Motor neuron (in vitro differentiated cells): ENCODE results near the gene PDZK1IP1. TPM values are rescaled to one million over a fixed set of nuclear protein-coding genes. Genes with fewer than 3 reads are reported as not detected.
A peak's percentile ranks its signal among the peaks of the same experiment; 100 is the strongest.

Experiments used
- ATAC-seq, 8 experiments: fragments of 200-7000 bp; cut with Tn5 transposase; replicated peaks in 6 of 8; 2 replicates each; pipeline ENCODE4 v1.8.0; 2021; ENCODE audit warnings: mild to moderate bottlenecking in 8 of 8, moderate library complexity in 8 of 8
- H3K27ac ChIP-seq, 2 donors: fragments of 250-450 bp; sonication (Bioruptor Pico); 2 replicates each; pipeline ENCODE4 v1.9.0; 2021; ENCODE audit warnings: antibody characterized with exemption in 2 of 2, mild to moderate bottlenecking in 2 of 2, moderate library complexity in 1 of 2
- H3K4me1 ChIP-seq, 2 donors: fragments of 250-450 bp; sonication (Bioruptor Pico); replicated peaks in 1 of 2; 2 replicates each; pipeline ENCODE4 v1.6.1; 2021; ENCODE audit warnings: antibody characterized with exemption in 2 of 2, mild to moderate bottlenecking in 2 of 2, moderate library complexity in 1 of 2
- H3K4me3 ChIP-seq, 5 donors: fragments of 250-450 bp; sonication (Bioruptor Pico); 2 replicates each; pipeline ENCODE4 v1.9.0; 2021; ENCODE audit warnings: antibody characterized with exemption in 5 of 5, mild to moderate bottlenecking in 5 of 5, moderate library complexity in 4 of 5
- WGBS, 10 experiments: fragments of 450-650 bp; shearing (Covaris generic); methylation state at CpG; one replicate each; pipeline ENCODE4 v1.0.0; 2022; 5-methylcytosine and 5-hydroxymethylcytosine counted together
- in situ Hi-C, 9 experiments: fragments of 400-800 bp; cut with MboI; loops; one replicate each; pipeline ENCODE4 v1.15.0; 2021; ENCODE audit warnings: low sequenced_read_pairs in 9 of 9, low pct_unique_long_range_greater_than_20kb in 2 of 9; ENCODE audit not compliant: unreplicated experiment in 9 of 9
- total RNA-seq, 8 experiments: library from RNA; unstranded; fragments of 300-600 nt; gene quantifications; 2 replicates each; pipeline versions ENCODE4 v1.2.3 to v1.2.4, GENCODE V29; 2022

The PDZK1IP1 gene
- total RNA-seq, 8 experiments from 2014 or later: 0.71 to 3.2 (median 1.0) TPM; not detected in 5

GRCh38 chr1:47216278-47217059, 26.6 kb upstream of the PDZK1IP1 start:
- Histone ChIP-seq H3K4me1 (peaks cover 0 to 7% of the 10 kb centered on the region in 2 donors), H3K4me3 (no peak overlapping the region), H3K27ac (no peak overlapping the region)
- no peak for ATAC-seq
- 74 to 90% (median 86%) methylated on average over 2 to 10 of the region's 12 CpGs; no CpG with 5 or more reads in 3 of the 10 experiments for WGBS, 10 experiments
- in situ Hi-C loops: no loop called here

GRCh38 chr1:47215713-47216112, 25.9 kb upstream of the PDZK1IP1 start:
- H3K27ac ChIP-seq: no peak overlapping the region
- H3K4me3 ChIP-seq: no peak overlapping the region
- ATAC-seq: no peak
- 0 to 100% (median 71%) methylated on average over 1 to 4 of the region's 4 CpGs; no CpG with 5 or more reads in 2 of the 10 experiments for WGBS, 10 experiments
- in situ Hi-C loops: no loop called here
- peaks cover 0 to 8% of the 10 kb centered on the region in 2 donors for H3K4me1 ChIP-seq

- 44 to 100% (median 79%) methylated on average over 1 to 3 of the region's 3 CpGs for WGBS, 10 experiments
- in situ Hi-C loops: no loop called here
- no peak for ATAC-seq
- Histone ChIP-seq H3K27ac (no peak overlapping the region), H3K4me3 (no peak overlapping the region), H3K4me1 (peaks cover 0 to 8% of the 10 kb centered on the region in 2 donors)
These were observed 24.7 kb upstream of the PDZK1IP1 start for GRCh38 chr1:47214549-47214948.

- in situ Hi-C loops: no loop called here
- Histone ChIP-seq H3K4me3 (no peak overlapping the region), H3K4me1 (peaks cover 6 to 16% of the 10 kb centered on the region in 2 donors), H3K27ac (no peak overlapping the region)
- ATAC-seq: no peak
- WGBS, 10 experiments: 54 to 100% (median 76%) methylated on average over 1 to 10 of the region's 11 CpGs
These were observed 23.6 kb upstream of the PDZK1IP1 start for GRCh38 chr1:47213230-47213963.

DNA sequence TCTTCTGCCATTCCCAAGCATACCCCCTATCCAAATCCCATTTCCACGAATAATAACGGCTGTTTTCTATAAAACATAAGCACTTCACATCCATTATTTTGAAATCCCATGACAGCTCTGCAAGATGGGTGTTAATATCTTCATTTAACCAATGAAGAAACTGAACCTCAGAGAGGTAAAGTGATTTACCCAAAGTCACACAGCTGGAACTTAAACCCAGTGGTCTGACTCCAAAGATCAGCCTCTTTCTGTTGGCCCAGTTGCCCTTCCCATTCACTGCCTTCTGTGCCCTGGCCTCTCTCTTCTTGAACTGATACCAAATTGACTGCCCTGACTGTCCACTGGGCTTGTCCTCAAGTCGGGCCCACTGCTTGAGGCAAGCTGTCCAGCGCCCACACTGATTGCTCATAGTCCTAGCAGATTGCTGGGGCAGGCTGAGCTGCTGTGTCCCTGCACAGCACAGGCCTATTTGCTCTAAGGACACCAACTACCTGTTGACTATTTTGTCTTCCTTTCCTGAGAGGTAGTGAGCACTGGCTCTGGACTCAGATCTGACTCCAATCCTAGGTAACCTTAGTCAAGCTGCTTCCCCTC, 22.9 kb upstream of the PDZK1IP1 start:
- in situ Hi-C loops: no loop called here
- ATAC-seq: no peak
- 25 to 100% (median 79%) methylated on average over 1 to 4 of the region's 4 CpGs; no CpG with 5 or more reads in 2 of the 10 experiments for WGBS, 10 experiments
- no peak overlapping the region for H3K27ac ChIP-seq
- H3K4me1 ChIP-seq: peaks cover 10 to 22% of the 10 kb centered on the region in 2 donors
- H3K4me3 ChIP-seq: no peak overlapping the region

DNA sequence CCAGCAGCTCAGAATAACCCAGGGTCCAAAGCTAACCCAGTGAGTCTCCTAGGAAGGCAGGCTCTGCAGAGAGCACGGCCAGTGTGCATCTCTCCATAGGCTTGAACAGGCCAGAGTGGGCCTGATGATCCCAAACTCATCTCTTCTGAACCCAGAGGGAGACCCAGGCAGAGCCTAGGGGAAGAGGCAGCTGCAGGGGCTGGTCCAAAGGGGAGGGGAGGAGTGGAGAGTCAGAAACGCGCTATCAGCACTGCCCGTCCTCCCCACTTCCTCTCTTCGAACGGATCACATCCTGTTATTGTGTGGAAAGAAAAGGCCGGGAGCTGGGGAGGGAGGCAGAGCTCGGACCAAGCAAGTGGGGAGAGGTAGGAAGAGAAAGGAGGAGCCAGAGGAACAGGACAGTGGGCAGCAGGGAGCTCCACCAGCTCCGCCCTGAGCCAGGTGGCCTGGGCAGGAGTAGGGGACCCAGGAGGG, 22.0 kb upstream of the PDZK1IP1 start:
- peaks cover 10 to 22% of the 10 kb centered on the region in 2 donors for H3K4me1 ChIP-seq
- H3K27ac ChIP-seq: no peak overlapping the region
- ATAC-seq: peak in 5 of 8 experiments; percentile 10 to 45 (median 40)
- in situ Hi-C loops: no loop called here
- 35 to 100% (median 71%) methylated on average over 1 to 7 of the region's 9 CpGs; no CpG with 5 or more reads in 4 of the 10 experiments for WGBS, 10 experiments
- no peak overlapping the region for H3K4me3 ChIP-seq

GRCh38 chr1:47210666-47211065, 20.8 kb upstream of the PDZK1IP1 start:
- Histone ChIP-seq H3K4me1 (peaks cover 10 to 22% of the 10 kb centered on the region in 2 donors), H3K4me3 (no peak overlapping the region), H3K27ac (no peak overlapping the region)
- WGBS, 10 experiments: 0 to 89% (median 76%) methylated on average over 1 to 3 of the region's 3 CpGs; no CpG with 5 or more reads in 3 of the 10 experiments
- ATAC-seq: no peak
- in situ Hi-C loops: no loop called here

DNA sequence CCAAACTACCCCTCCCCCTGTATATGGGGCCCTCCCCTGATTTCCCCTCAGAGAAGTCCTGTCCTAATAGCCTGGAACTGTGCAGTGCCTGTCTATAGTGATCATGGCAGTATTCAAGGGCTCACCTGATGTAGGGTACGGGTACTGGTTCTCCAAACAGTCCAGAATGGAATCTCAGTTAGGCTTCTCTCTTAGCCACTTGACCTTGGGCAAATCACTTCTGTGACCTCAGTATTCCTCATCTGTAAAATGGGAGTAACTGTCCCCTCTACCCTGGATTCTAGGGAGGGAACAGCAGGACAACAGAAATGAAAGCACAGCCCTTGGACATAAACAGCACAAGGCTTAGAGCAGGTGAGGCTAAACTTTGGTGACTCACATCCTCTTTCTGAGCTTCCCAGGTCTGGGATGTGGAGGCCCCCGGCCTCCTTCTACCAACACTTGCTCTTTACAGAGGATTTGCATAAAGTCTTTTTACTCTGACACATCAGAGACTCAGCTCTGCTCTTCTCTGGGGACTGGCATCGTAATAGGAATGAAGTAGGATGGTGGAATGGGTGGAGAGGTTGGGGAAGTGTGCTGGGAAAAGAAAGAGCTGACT, 20.0 kb upstream of the PDZK1IP1 start:
- in situ Hi-C loops: no loop called here
- no peak for ATAC-seq
- Histone ChIP-seq H3K4me1 (peaks cover 10 to 22% of the 10 kb centered on the region in 2 donors), H3K27ac (no peak overlapping the region), H3K4me3 (no peak overlapping the region)
- whole genome bisulfite sequencing, 10 experiments: 20 to 100% (median 89%) methylated on average over 1 to 3 of the region's 3 CpGs; no CpG with 5 or more reads in 4 of the 10 experiments

DNA sequence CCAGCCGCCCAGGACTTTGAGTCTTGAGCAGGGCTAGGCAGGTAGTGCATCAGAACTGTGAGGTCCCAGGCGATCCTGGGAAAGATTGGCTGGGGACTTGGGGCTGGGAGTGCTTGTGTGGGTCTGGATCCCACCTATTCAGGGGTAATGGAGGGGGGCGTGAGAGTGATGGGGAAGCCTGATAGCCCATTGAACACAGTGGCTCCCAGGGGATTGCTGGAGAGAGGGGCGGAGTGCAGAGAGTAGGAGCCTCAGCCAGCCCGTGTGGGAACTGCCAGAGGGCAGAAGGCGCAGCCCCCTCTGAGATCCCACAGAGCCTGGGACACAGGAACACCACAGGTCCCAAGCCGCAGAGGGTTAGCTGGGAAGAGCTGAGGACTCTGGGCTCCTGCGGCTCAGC, 19.3 kb upstream of the PDZK1IP1 start:
- in situ Hi-C loops: no loop called here
- 0 to 80% (median 46%) methylated on average over 1 to 6 of the region's 8 CpGs; no CpG with 5 or more reads in 5 of the 10 experiments for WGBS, 10 experiments
- peaks cover 10 to 22% of the 10 kb centered on the region in 2 donors for H3K4me1 ChIP-seq
- H3K27ac ChIP-seq: no peak overlapping the region
- ATAC-seq: peak in 2 of 8 experiments; percentile 1 to 2
- H3K4me3 ChIP-seq: no peak overlapping the region

- ATAC-seq: peak in 6 of 8 experiments; percentile 57 to 94 (median 92)
- Histone ChIP-seq H3K4me3 (no peak overlapping the region), H3K27ac (no peak overlapping the region), H3K4me1 (peaks cover 10 to 22% of the 10 kb centered on the region in 2 donors)
- 0 to 20% (median 7%) methylated on average over 1 to 4 of the region's 11 CpGs; no CpG with 5 or more reads in 5 of the 10 experiments for WGBS, 10 experiments
- in situ Hi-C loops: no loop called here
These were observed 18.6 kb upstream of the PDZK1IP1 start for GRCh38 chr1:47208374-47208850.

- ATAC-seq: peak in 4 of 8 experiments; percentile 1 to 5 (median 2)
- H3K27ac ChIP-seq: no peak overlapping the region
- H3K4me3 ChIP-seq: no peak overlapping the region
- 0 to 100% (median 55%) methylated on average over 1 to 7 of the region's 8 CpGs; no CpG with 5 or more reads in 2 of the 10 experiments for WGBS, 10 experiments
- H3K4me1 ChIP-seq: peaks cover 10 to 22% of the 10 kb centered on the region in 2 donors
- in situ Hi-C loops: no loop called here
These were observed 18.1 kb upstream of the PDZK1IP1 start for GRCh38 chr1:47207803-47208373.

GRCh38 chr1:47205918-47206317, 16.1 kb upstream of the PDZK1IP1 start:
- Histone ChIP-seq H3K4me3 (no peak overlapping the region), H3K27ac (no peak overlapping the region), H3K4me1 (peaks cover 10 to 14% of the 10 kb centered on the region in 2 donors)
- ATAC-seq: no peak
- WGBS, 10 experiments: 40 to 100% (median 92%) methylated on average over 1 to 5 of the region's 5 CpGs; no CpG with 5 or more reads in 1 of the 10 experiments
- in situ Hi-C loops: no loop called here
